GM12878 (cell line): ENCODE data around the gene STXBP1. TPM values are rescaled to one million over a fixed set of nuclear protein-coding genes. Genes with fewer than 3 reads are reported as not detected.

Experiments
- ATAC-seq: fragments of 200-7000 bp; cut with Tn5 transposase; 3 replicates; pipeline ENCODE4 v1.9.1; 2020; ENCODE audit warnings: mild to moderate bottlenecking, moderate library complexity
- BruUV-seq: library from RNA; stranded (reverse); fragments of 400-500 nt; replicated peaks from 2 replicates; lab custom pipeline; 2021; lab: Mats Ljungman, UMichigan
- CTCF ChIA-PET: fragments of 300-600 bp; sonication (Branson Sonifier 250); formaldehyde crosslinking; extraction: SDS; loops from one replicate; lab custom pipeline; 2021; ENCODE audit warnings: inconsistent platforms; lab: Yijun Ruan, JAX
- POLR2A ChIA-PET: fragments of 350-600 bp; formaldehyde crosslinking; extraction: SDS; loops from one replicate; lab custom pipeline; 2021; ENCODE audit warnings: inconsistent platforms; lab: Charles Lee
- RAD21 ChIA-PET: fragments of 300-600 bp; sonication (Branson Sonifier 250); formaldehyde crosslinking; loops from one replicate; lab custom pipeline; 2023; ENCODE audit warnings: antibody characterized with exemption; ENCODE audit not compliant: unreplicated experiment; lab: Charles Lee
- SMC1A ChIA-PET: fragments of 300-600 bp; sonication (Branson Sonifier 250); formaldehyde crosslinking; loops from one replicate; lab custom pipeline; 2023; ENCODE audit not compliant: unreplicated experiment, uncharacterized antibody; lab: Charles Lee
- DNase-seq: peaks from one replicate; pipeline ENCODE4 v3.0.0-alpha.2; 2011; ENCODE audit warnings: low read depth, low spot score
- FAIRE-seq: peaks from 3 replicates; lab custom pipeline; 2011; peaks lifted over from hg19 to GRCh38; lab: Jason Lieb, UNC
- H2AFZ ChIP-seq: 2 replicates; pipeline ENCODE4 v1.6.0; 2011; ENCODE audit warnings: low read depth, low read length, control low read depth; ENCODE audit not compliant: control insufficient read depth
- H3K27ac ChIP-seq: 2 replicates; pipeline ENCODE4 v1.5.1; 2011; ENCODE audit warnings: control low read depth; ENCODE audit not compliant: control insufficient read depth, insufficient read depth
- H3K27me3 ChIP-seq, 2 experiments: replicated peaks in 1 of 2; 2 replicates each; pipeline versions ENCODE4 v1.6.0 to v1.6.1; 2011; ENCODE audit warnings: low read length in 1 of 2; ENCODE audit not compliant: control insufficient read depth in 2 of 2, insufficient read depth in 2 of 2
- H3K36me3 ChIP-seq, 2 experiments: 2 replicates each; pipeline ENCODE4 v1.5.1; 2011; ENCODE audit warnings: low read length in 1 of 2; ENCODE audit not compliant: control insufficient read depth in 2 of 2, insufficient read depth in 2 of 2
- H3K4me1 ChIP-seq: 2 replicates; pipeline ENCODE4 v1.6.1; 2011; ENCODE audit warnings: mild to moderate bottlenecking, low read length, moderate library complexity, mixed read lengths; ENCODE audit not compliant: control insufficient read depth, insufficient read depth
- H3K4me2 ChIP-seq: 2 replicates; pipeline ENCODE4 v1.6.0; 2011; ENCODE audit warnings: control low read depth; ENCODE audit not compliant: control insufficient read depth, insufficient read depth
- H3K4me3 ChIP-seq: fragments of 200-600 bp; sonication (generic); 2 replicates; pipeline ENCODE4 v1.5.1; 2016
- H3K79me2 ChIP-seq: 2 replicates; pipeline ENCODE4 v1.6.0; 2011; ENCODE audit warnings: low read length; ENCODE audit not compliant: control insufficient read depth, insufficient read depth
- H3K9ac ChIP-seq: 2 replicates; pipeline ENCODE4 v1.8.0; 2011; ENCODE audit warnings: low read length, control low read depth, mixed read lengths; ENCODE audit not compliant: control insufficient read depth, insufficient read depth
- H3K9me3 ChIP-seq: replicated peaks from 3 replicates; pipeline ENCODE4 v1.5.1; 2011; ENCODE audit warnings: mild to moderate bottlenecking, low read length; ENCODE audit not compliant: control insufficient read depth, insufficient read depth
- H4K20me1 ChIP-seq: 2 replicates; pipeline ENCODE4 v1.6.0; 2011; ENCODE audit not compliant: control insufficient read depth, insufficient read depth
- BHLHE40 ChIP-seq, 2 experiments: fragments of 450-650 bp in 1 of 2; IDR thresholded peaks; 2 replicates each; pipeline ENCODE4 v1.6.1; 2011 to 2017; ENCODE audit warnings: low read depth in 2 of 2, borderline replicate concordance in 1 of 2, improper control_type of control experiment in 1 of 2, low read length in 1 of 2, mild to moderate bottlenecking in 1 of 2
- GABPA ChIP-seq: IDR thresholded peaks from 2 replicates; pipeline ENCODE4 v1.6.1; 2014; ENCODE audit warnings: antibody characterized with exemption, low read depth, mild to moderate bottlenecking, inconsistent platforms
- IRF3 ChIP-seq: fragments of 450-650 bp; IDR thresholded peaks from 2 replicates; pipeline ENCODE4 v1.6.1; 2014; ENCODE audit warnings: mild to moderate bottlenecking
- KLF5 ChIP-seq: fragments of 450-650 bp; IDR thresholded peaks from 2 replicates; pipeline ENCODE4 v1.6.1; 2014; ENCODE audit warnings: mild to moderate bottlenecking; ENCODE audit not compliant: partially characterized antibody
- MAX ChIP-seq: IDR thresholded peaks from 2 replicates; pipeline ENCODE4 v1.6.1; 2012; ENCODE audit warnings: low read depth, low read length, improper control_type of control experiment
- MEF2B ChIP-seq: fragments of 450-650 bp; IDR thresholded peaks from 2 replicates; pipeline ENCODE4 v1.6.1; 2018; ENCODE audit warnings: mild to moderate bottlenecking, moderate library complexity; ENCODE audit not compliant: partially characterized antibody, poor library complexity, severe bottlenecking
- POLR2A ChIP-seq: IDR thresholded peaks from 2 replicates; pipeline ENCODE4 v1.6.1; 2011; ENCODE audit warnings: low read depth, mild to moderate bottlenecking, low read length
- RB1 ChIP-seq: fragments of 450-650 bp; formaldehyde crosslinking; IDR thresholded peaks from 2 replicates; pipeline ENCODE4 v1.6.1; 2017; ENCODE audit warnings: mild to moderate bottlenecking, borderline replicate concordance
- RUNX3 ChIP-seq: IDR thresholded peaks from 2 replicates; pipeline ENCODE4 v1.6.1; 2012; ENCODE audit warnings: low read length, inconsistent platforms
- SP1 ChIP-seq: IDR thresholded peaks from one replicate; pipeline ENCODE4 v1.6.1; 2011; ENCODE audit warnings: low read depth, low read length
- SUZ12 ChIP-seq: fragments of 200-600 bp; sonication (generic); IDR thresholded peaks from one replicate; pipeline ENCODE4 v1.6.1; 2018; ENCODE audit warnings: antibody characterized with exemption, mild to moderate bottlenecking; ENCODE audit not compliant: unreplicated experiment
- USF1 ChIP-seq: IDR thresholded peaks from 2 replicates; pipeline ENCODE4 v1.6.1; 2011; ENCODE audit warnings: borderline replicate concordance, low read depth, mild to moderate bottlenecking, moderate library complexity, mixed read lengths, low read length; ENCODE audit not compliant: insufficient read depth; ENCODE audit errors: extremely low read length
- ZBTB40 ChIP-seq: fragments of 450-650 bp; IDR thresholded peaks from 2 replicates; pipeline ENCODE4 v1.6.1; 2016; ENCODE audit warnings: mild to moderate bottlenecking, moderate library complexity, borderline replicate concordance
- WGBS: methylation state at CpG from one replicate; pipeline ENCODE4 v1.1.6; 2016; ENCODE audit warnings: low lambda C conversion rate; ENCODE audit not compliant: insufficient replicate concordance, insufficient coverage; ENCODE audit errors: missing lambda C conversion rate; 5-methylcytosine and 5-hydroxymethylcytosine counted together
- in situ Hi-C: fragments of 300-500 bp; cut with MboI; formaldehyde crosslinking; loops from 9 replicates; pipeline ENCODE4 v1.14.3; 2018; ENCODE audit warnings: mixed read lengths
- intact Hi-C: fragments of 100-400 bp; cut with micrococcal nuclease; formaldehyde crosslinking; loops from one replicate; pipeline ENCODE4 v1.14.2; 2022; ENCODE audit not compliant: unreplicated experiment
- polyA plus RNA-seq, 11 experiments: library from polyadenylated mRNA; depleted of rRNA in 4 of 11; unstranded in 6 of 11; stranded (reverse) in 5 of 11; fragments of >200 nt; fragmentation: Nextera tagmentation in 4 of 11; fragmentation: Illumina TruSeq in 1 of 11; extraction: Ambion mirVana in 4 of 11; extraction: Trizol in 1 of 11; gene quantifications; 1 replicate in 1 of 11; 2 replicates in 10 of 11; pipeline versions ENCODE4 v1.2.1 to v1.2.3, GENCODE V29; 2011 to 2016; ENCODE audit warnings: inconsistent platforms in 2 of 11, missing spikeins in 2 of 11, low read depth in 1 of 11
- total RNA-seq, 4 experiments: library from RNA; depleted of rRNA in 3 of 4; stranded (reverse); fragments of >200 nt in 3 of 4; fragmentation: Illumina TruSeq in 1 of 4; extraction: Trizol in 1 of 4; gene quantifications; 2 replicates each; pipeline versions ENCODE4 v1.2.1 to v1.2.3, GENCODE V29; 2013 to 2021

STXBP1 gene
- total and polyA plus RNA-seq, 10 of the 15 experiments (the other 5 are each of a cell fraction or from before 2014, with no cell fraction given): 0.08 to 0.85 (median 0.31) TPM; not detected in 3

DNA sequence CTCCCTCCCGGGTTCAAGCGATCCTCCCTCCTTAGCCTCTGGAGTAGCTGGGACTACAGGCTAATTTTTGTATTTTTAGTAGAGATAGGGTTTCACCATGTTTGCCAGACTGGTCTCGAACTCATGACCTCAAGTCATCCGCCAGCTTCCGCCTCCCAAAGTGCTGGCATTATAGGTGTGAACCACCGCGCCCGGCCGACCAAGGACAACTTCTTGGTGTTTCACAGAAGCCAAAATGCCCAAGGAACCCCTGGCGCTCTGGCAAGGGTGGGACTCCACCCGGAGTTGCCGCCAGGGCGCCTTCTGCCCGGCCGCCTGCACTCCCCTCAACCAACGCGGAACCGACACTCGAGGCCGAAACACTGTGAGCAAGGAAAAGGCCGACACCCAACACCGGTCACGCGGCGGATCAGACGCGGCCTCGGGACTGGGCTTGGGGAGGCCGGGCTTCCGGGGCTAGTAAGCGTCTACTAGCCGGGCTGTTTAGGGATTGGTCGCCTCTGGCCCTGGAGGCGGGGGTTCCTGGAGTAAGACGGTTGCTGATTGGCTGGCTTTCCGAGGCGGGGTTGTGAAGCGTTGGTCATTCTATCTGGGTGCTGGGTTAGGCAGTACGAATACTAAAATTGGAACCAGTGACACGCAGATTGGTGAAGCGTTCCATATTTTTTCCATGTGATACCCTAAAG is 87.1 kb downstream of the STXBP1 start:
- DNase-seq (peak; percentile 73), ATAC-seq (peak; percentile 100), FAIRE-seq (peak; percentile 92)
- POLR2A ChIA-PET: interaction anchor here (0.6 to 0.7 kb wide), 2 partner anchors 19 to 83 kb away, joined by 4 to 6 read pairs; no protein-coding TSS in a partner anchor
- Histone ChIP-seq H3K27ac (no peak overlapping the region), H4K20me1 (no peaks in the 10 kb centered on the region), H3K36me3 (no peaks in the 10 kb centered on the region), H3K4me3 (peak overlapping the region; percentile 41; the same call in 1 of the 2 replicates), H3K9ac (no peak overlapping the region), H3K79me2 (no peaks in the 10 kb centered on the region), H3K9me3 (no peaks in the 10 kb centered on the region), H2AFZ (peak overlapping the region; percentile 93), H3K4me2 (peak overlapping the region; percentile 81), H3K4me1 (peaks cover 4% of the 10 kb centered on the region; the same call in 1 of the 2 replicates), H3K27me3 (no peaks in the 10 kb centered on the region)
- WGBS: 14% methylated on average over 39 of the region's 41 CpGs
- SMC1A ChIA-PET: no interaction called here
- CTCF ChIA-PET: interaction anchor here (0.5 kb wide), 1 partner anchor 63 kb away, joined by 3 read pairs; no protein-coding TSS in a partner anchor
- intact Hi-C loops (no loop called here), in situ Hi-C loops (no loop called here)
- no TSS peak for BruUV-seq
- RAD21 ChIA-PET: no interaction called here
- TF ChIP-seq SUZ12: no peak
- TF ChIP-seq POLR2A: peak; percentile 77
- TF ChIP-seq BHLHE40 (IDR thresholded peaks at IDR 0.05; ENCODE audit: borderline replicate concordance in 1 of 2, low read depth in 2 of 2, low read length in 1 of 2): peak; percentile 22 to 42; a peak in 1 of 4 replicates
- TF ChIP-seq USF1: peak; percentile 52
- TF ChIP-seq IRF3: 0 out of 2 replicates have a peak, but pooled peaks have one; percentile 36
- peak; percentile 74 for TF ChIP-seq SP1
- peak; percentile 53 for TF ChIP-seq KLF5
- TF ChIP-seq ZBTB40: peak; percentile 50; the same call in 1 of the 2 replicates
- TF ChIP-seq GABPA: 0 out of 2 replicates have a peak, but pooled peaks have one; percentile 20
- peak; percentile 43; the same call in 1 of the 2 replicates for TF ChIP-seq MAX
- TF ChIP-seq RB1: no peak
- TF ChIP-seq MEF2B: peak; percentile 37
- TF ChIP-seq RUNX3: 0 out of 2 replicates have a peak, but pooled peaks have one; percentile 15
